GM23248 (cell line): ENCODE data around the gene SLC2A4. TPM values are rescaled to one million over a fixed set of nuclear protein-coding genes. Genes with fewer than 3 reads are reported as not detected.
"Not testable (repeated sequence)": the region's sequence is repeated elsewhere in the genome, so short reads cannot be mapped to it uniquely, and the experiment has no call there.

Source experiments
- DNase-seq: peaks from one replicate; pipeline ENCODE4 v3.0.0-alpha.2; 2015
- H2AFZ ChIP-seq: fragments of 200-600 bp; sonication (generic); 2 replicates; pipeline ENCODE4 v1.6.1; 2016; ENCODE audit warnings: antibody characterized with exemption
- H3F3A ChIP-seq: fragments of 200-600 bp; sonication (generic); 2 replicates; pipeline ENCODE4 v1.6.1; 2016; ENCODE audit warnings: mild to moderate bottlenecking, antibody characterized with exemption, mixed run types; ENCODE audit not compliant: insufficient read depth
- H3K27ac ChIP-seq: fragments of 200-600 bp; sonication (generic); 2 replicates; pipeline ENCODE4 v1.5.1; 2016; ENCODE audit warnings: mild to moderate bottlenecking
- H3K27me3 ChIP-seq: fragments of 200-600 bp; sonication (generic); replicated peaks from 2 replicates; pipeline ENCODE4 v1.6.1; 2016; ENCODE audit warnings: mild to moderate bottlenecking; ENCODE audit not compliant: insufficient read depth
- H3K36me3 ChIP-seq: fragments of 200-600 bp; sonication (generic); 2 replicates; pipeline ENCODE4 v1.6.1; 2016; ENCODE audit warnings: low read depth, mild to moderate bottlenecking
- H3K4me1 ChIP-seq: fragments of 200-600 bp; sonication (generic); 2 replicates; pipeline ENCODE4 v1.6.1; 2016; ENCODE audit warnings: mild to moderate bottlenecking; ENCODE audit not compliant: insufficient read depth
- H3K4me2 ChIP-seq: fragments of 200-600 bp; sonication (generic); one replicate; pipeline ENCODE4 v1.6.1; 2016; ENCODE audit warnings: mild to moderate bottlenecking; ENCODE audit not compliant: unreplicated experiment
- H3K4me3 ChIP-seq: fragments of 200-600 bp; sonication (generic); 2 replicates; pipeline ENCODE4 v1.5.1; 2016; ENCODE audit warnings: mild to moderate bottlenecking
- H3K79me2 ChIP-seq: fragments of 200-600 bp; sonication (generic); 2 replicates; pipeline ENCODE4 v1.6.1; 2016; ENCODE audit warnings: mild to moderate bottlenecking; ENCODE audit not compliant: insufficient read depth
- H3K9ac ChIP-seq: fragments of 200-600 bp; sonication (generic); 2 replicates; pipeline ENCODE4 v1.6.1; 2016; ENCODE audit warnings: mild to moderate bottlenecking
- H3K9me2 ChIP-seq: fragments of 200-600 bp; sonication (generic); 2 replicates; pipeline ENCODE4 v1.6.1; 2016; ENCODE audit warnings: mixed run types, mild to moderate bottlenecking, moderate library complexity; ENCODE audit not compliant: insufficient read depth
- H3K9me3 ChIP-seq: fragments of 200-600 bp; sonication (generic); one replicate; pipeline ENCODE4 v1.6.1; 2017; ENCODE audit warnings: low read depth
- H4K20me1 ChIP-seq: fragments of 200-600 bp; sonication (generic); 2 replicates; pipeline ENCODE4 v1.6.0; 2016; ENCODE audit not compliant: insufficient read depth
- EZH2 ChIP-seq: fragments of 200-600 bp; sonication (generic); IDR thresholded peaks from 2 replicates; pipeline ENCODE4 v1.6.1; 2018; ENCODE audit warnings: antibody characterized with exemption, mild to moderate bottlenecking; ENCODE audit not compliant: insufficient read depth, poor library complexity, severe bottlenecking
- EZH2phosphoT487 ChIP-seq: fragments of 200-600 bp; sonication (generic); IDR thresholded peaks from 2 replicates; pipeline ENCODE4 v1.6.1; 2018; ENCODE audit warnings: antibody characterized with exemption, moderate library complexity, mild to moderate bottlenecking, low read depth; ENCODE audit not compliant: insufficient read depth
- WGBS, 2 experiments: methylation state at CpG; one replicate each; pipeline ENCODE4 v1.1.6; 2015 to 2017; ENCODE audit warnings: low lambda C conversion rate in 2 of 2, low coverage in 1 of 2; ENCODE audit errors: missing lambda C conversion rate in 2 of 2; 5-methylcytosine and 5-hydroxymethylcytosine counted together
- in situ Hi-C: fragments of 300-500 bp; cut with MboI; formaldehyde crosslinking; loops from 2 replicates; pipeline ENCODE4 v1.15.0; 2020
- polyA plus RNA-seq: library from polyadenylated mRNA; unstranded; fragments of >200 nt; fragmentation: Nextera tagmentation; extraction: Ambion mirVana; gene quantifications from 2 replicates; pipeline ENCODE4 v1.2.1, GENCODE V29; 2016
- total RNA-seq: library from RNA; depleted of rRNA; stranded (reverse); fragments of >200 nt; shearing (Covaris generic); gene quantifications from 2 replicates; pipeline ENCODE4 v1.2.3, GENCODE V29; 2014

Gene SLC2A4
- total and polyA plus RNA-seq, 2 experiments from 2014 or later: 0.08 TPM; not detected in 1

- WGBS, 2 experiments: 57 to 60% methylated on average over 7 of the region's 7 CpGs
- peaks cover 7% of the 10 kb centered on the region; the same call in 1 of the 2 replicates for H3K4me1 ChIP-seq
- H3K36me3 ChIP-seq: no peaks in the 10 kb centered on the region
- no peaks in the 10 kb centered on the region for H3K27me3 ChIP-seq
- in situ Hi-C loops: no loop called here
- H3K4me3 ChIP-seq: no peak overlapping the region
- no peak overlapping the region for H3K4me2 ChIP-seq
- no peaks in the 10 kb centered on the region for H3F3A ChIP-seq
- no peaks in the 10 kb centered on the region for H4K20me1 ChIP-seq
- DNase-seq: no peak
- peaks cover 18% of the 10 kb centered on the region for H3K79me2 ChIP-seq
- H2AFZ ChIP-seq: no peak overlapping the region
- no peak overlapping the region for H3K9ac ChIP-seq
- no peak overlapping the region for H3K27ac ChIP-seq
- no peaks in the 10 kb centered on the region for H3K9me3 ChIP-seq
- H3K9me2 ChIP-seq: no peaks in the 10 kb centered on the region
- TF ChIP-seq EZH2phosphoT487 (no peak), EZH2 (no peak)
Observed at GRCh38 chr17:7332111-7332510, 50.6 kb downstream of the SLC2A4 start.

GRCh38 chr17:7332600-7333069, 51.1 kb downstream of the SLC2A4 start:
- H3K4me2 ChIP-seq, H3K9me2 ChIP-seq, in situ Hi-C loops, DNase-seq, H3K27ac ChIP-seq, H4K20me1 ChIP-seq, H3K4me1 ChIP-seq, H3K36me3 ChIP-seq, H3F3A ChIP-seq, H3K4me3 ChIP-seq, H3K9ac ChIP-seq, H3K27me3 ChIP-seq, H3K9me3 ChIP-seq, H2AFZ ChIP-seq: not testable (repeated sequence)
- H3K79me2 ChIP-seq: peaks cover 13% of the 10 kb centered on the region
- WGBS, 2 experiments: 31 to 35% methylated on average over 14 of the region's 14 CpGs

GRCh38 chr17:7334938-7335538, 53.5 kb downstream of the SLC2A4 start:
- H3K9ac ChIP-seq: no peak overlapping the region
- H4K20me1 ChIP-seq: no peaks in the 10 kb centered on the region
- no peaks in the 10 kb centered on the region for H3K9me2 ChIP-seq
- no peak for DNase-seq
- H3K4me2 ChIP-seq: no peak overlapping the region
- H3K27me3 ChIP-seq: no peaks in the 10 kb centered on the region
- no peaks in the 10 kb centered on the region for H3F3A ChIP-seq
- H3K4me3 ChIP-seq: no peak overlapping the region
- no peaks in the 10 kb centered on the region for H3K4me1 ChIP-seq
- in situ Hi-C loops: no loop called here
- 67 to 75% methylated on average over 3 of the region's 3 CpGs for WGBS, 2 experiments
- no peaks in the 10 kb centered on the region for H3K79me2 ChIP-seq
- no peaks in the 10 kb centered on the region for H3K9me3 ChIP-seq
- H3K36me3 ChIP-seq: no peaks in the 10 kb centered on the region
- H2AFZ ChIP-seq: no peak overlapping the region
- H3K27ac ChIP-seq: no peak overlapping the region
- no peak for TF ChIP-seq EZH2phosphoT487
- no peak for TF ChIP-seq EZH2

GRCh38 chr17:7335765-7336164, 54.2 kb downstream of the SLC2A4 start:
- H2AFZ ChIP-seq, H3K9me2 ChIP-seq, in situ Hi-C loops, H3K36me3 ChIP-seq, H3K9ac ChIP-seq, H3K4me2 ChIP-seq, H3K4me3 ChIP-seq, H3K4me1 ChIP-seq, H3K9me3 ChIP-seq, H3K27ac ChIP-seq, H3K27me3 ChIP-seq, DNase-seq, H3K79me2 ChIP-seq, H3F3A ChIP-seq, H4K20me1 ChIP-seq: not testable (repeated sequence)
- 74 to 79% methylated on average over 12 to 13 of the region's 13 CpGs for WGBS, 2 experiments
